ENCODE results near the gene KRTAP19-4. TPM values are rescaled to one million over a fixed set of nuclear protein-coding genes. Genes with fewer than 3 reads are reported as not detected.

KRTAP19-4 gene
- not detected in 5 replicates for total RNA-seq (2022; extraction: Qiagen RNA extraction)

GRCh38 chr21:30497065-30497464 is at the start of gene KRTAP19-4:
Gene KRTAP19-4 (minus strand): TSS chr21:30497165. CDS start chr21:30497110, 55 bp downstream.

DNA sequence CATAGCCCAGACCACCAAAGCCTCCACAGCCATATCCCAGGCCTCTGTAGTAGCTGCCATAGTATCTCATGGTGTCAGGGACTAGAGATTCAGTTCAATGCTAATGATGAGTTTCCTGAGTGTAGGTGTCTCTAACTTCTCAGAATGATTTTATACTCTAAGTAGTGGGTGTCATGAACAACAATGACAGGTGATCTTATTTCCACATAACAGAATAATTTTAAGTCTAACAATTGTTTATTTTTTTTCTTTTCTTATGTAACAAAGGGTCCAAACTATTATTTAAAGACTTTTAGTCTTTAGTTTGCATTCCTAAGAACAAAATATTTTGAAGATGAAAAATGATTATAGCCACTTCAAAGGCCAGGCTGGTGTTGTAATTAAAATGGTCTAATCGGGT is 44.8 kb upstream of the KRTAP19-4 start, which contains the start of gene KRTAP19-6:
Gene KRTAP19-6, minus strand, starts transcription at position 101 of the 400 bp plus-strand sequence. Its CDS starts 31 bp downstream, at position 70.

DNA sequence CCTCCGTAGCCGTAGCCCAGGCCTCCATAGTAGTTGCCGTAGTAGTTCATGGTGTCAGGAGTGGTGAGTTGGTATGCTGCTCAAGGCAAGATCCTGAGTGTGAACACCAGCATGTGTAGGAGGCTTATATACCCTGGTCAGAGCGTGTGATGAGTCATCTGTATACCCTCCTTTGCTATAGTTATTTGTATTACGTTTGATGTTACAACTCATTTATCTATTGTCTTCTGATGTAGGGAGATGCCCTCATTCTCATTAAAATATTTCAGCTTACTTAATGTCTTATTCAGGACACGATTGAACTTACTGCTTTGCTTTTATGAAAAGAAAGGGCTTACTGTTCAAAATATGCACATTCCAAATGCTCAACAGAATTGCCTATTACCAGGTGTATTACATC is 5.1 kb upstream of the KRTAP19-4 start, which contains the start of gene KRTAP19-5:
Gene KRTAP19-5, minus strand, starts transcription at position 101 of the 400 bp plus-strand sequence. Its CDS starts 51 bp downstream, at position 50.

GRCh38 chr21:30491963-30492428 is 5.0 kb downstream of the KRTAP19-4 start, which contains the start of gene KRTAP19-3:
Gene KRTAP19-3 (minus strand): TSS chr21:30492013. CDS start chr21:30491957, 56 bp downstream.

GRCh38 chr21:30487336-30487735 is 9.6 kb downstream of the KRTAP19-4 start, which contains the start of gene KRTAP19-2:
Gene KRTAP19-2 (minus strand): TSS chr21:30487436. CDS start chr21:30487348, 88 bp downstream.

DNA sequence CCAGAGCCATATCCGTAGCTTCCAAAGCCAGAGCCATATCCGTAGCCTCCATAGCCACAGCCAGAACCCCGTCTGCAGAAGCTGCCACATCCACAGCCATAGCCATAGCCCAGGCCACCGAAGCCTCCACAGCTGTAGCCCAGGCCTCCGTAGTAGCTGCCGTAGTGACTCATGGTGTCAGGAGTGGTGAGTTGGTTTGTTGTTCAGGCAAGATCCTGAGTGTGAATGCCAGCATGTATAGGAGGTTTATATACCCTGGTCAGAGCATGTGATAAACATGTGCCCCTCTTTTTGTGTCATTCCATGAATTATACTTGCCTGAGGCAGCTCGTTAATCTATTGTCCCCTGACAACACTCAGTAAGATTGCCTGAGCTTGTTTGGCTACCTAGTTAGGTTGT is 16.8 kb downstream of the KRTAP19-4 start, which contains the start of gene KRTAP19-1:
Gene KRTAP19-1, minus strand, starts transcription at position 223 of the 400 bp plus-strand sequence. Its CDS starts 50 bp downstream, at position 173.

Other genes with a start within 250 kb of the KRTAP19-4 start
- not detected in 5 replicates for gene KRTAP24-1, start 214.2 kb downstream of the KRTAP19-4 start, total RNA-seq (2022; extraction: Qiagen RNA extraction)
- gene KRTAP25-1, start 207.7 kb downstream of the KRTAP19-4 start, total RNA-seq (2022; extraction: Qiagen RNA extraction): not detected in 5 replicates
- gene KRTAP26-1, start 176.8 kb downstream of the KRTAP19-4 start, total RNA-seq (2022; extraction: Qiagen RNA extraction): not detected in 5 replicates
- not detected in 5 replicates for gene KRTAP27-1, start 159.5 kb downstream of the KRTAP19-4 start, total RNA-seq (2022; extraction: Qiagen RNA extraction)
- not detected in 5 replicates for gene KRTAP23-1, start 148.6 kb downstream of the KRTAP19-4 start, total RNA-seq (2022; extraction: Qiagen RNA extraction)
- gene KRTAP13-2, start 124.9 kb downstream of the KRTAP19-4 start, total RNA-seq (2022; extraction: Qiagen RNA extraction): not detected in 5 replicates
- gene KRTAP13-1, start 101.1 kb downstream of the KRTAP19-4 start, total RNA-seq (2022; extraction: Qiagen RNA extraction): not detected in 5 replicates
- gene KRTAP13-3, start 71.2 kb downstream of the KRTAP19-4 start, total RNA-seq (2022; extraction: Qiagen RNA extraction): not detected in 5 replicates
- not detected in 5 replicates for gene KRTAP13-4, start 66.9 kb downstream of the KRTAP19-4 start, total RNA-seq (2022; extraction: Qiagen RNA extraction)
- gene KRTAP15-1, start 56.9 kb downstream of the KRTAP19-4 start, total RNA-seq (2022; extraction: Qiagen RNA extraction): not detected in 5 replicates
- gene KRTAP19-1, start 16.8 kb downstream of the KRTAP19-4 start, total RNA-seq (2022; extraction: Qiagen RNA extraction): not detected in 5 replicates
- not detected in 5 replicates for gene KRTAP19-2, start 9.7 kb downstream of the KRTAP19-4 start, total RNA-seq (2022; extraction: Qiagen RNA extraction)
- gene KRTAP19-3, start 5.2 kb downstream of the KRTAP19-4 start, total RNA-seq (2022; extraction: Qiagen RNA extraction): not detected in 5 replicates
- gene KRTAP19-5, start 5.0 kb upstream of the KRTAP19-4 start, total RNA-seq (2022; extraction: Qiagen RNA extraction): not detected in 5 replicates
- gene KRTAP19-6, start 44.7 kb upstream of the KRTAP19-4 start, total RNA-seq (2022; extraction: Qiagen RNA extraction): not detected in 5 replicates
- gene KRTAP19-7, start 64.1 kb upstream of the KRTAP19-4 start, total RNA-seq (2022; extraction: Qiagen RNA extraction): not detected in 5 replicates
- gene KRTAP22-2, start 93.2 kb upstream of the KRTAP19-4 start, total RNA-seq (2022; extraction: Qiagen RNA extraction): not detected in 5 replicates
- not detected in 5 replicates for gene KRTAP6-3, start 95.3 kb upstream of the KRTAP19-4 start, total RNA-seq (2022; extraction: Qiagen RNA extraction)
- not detected in 5 replicates for gene KRTAP6-2, start 101.7 kb upstream of the KRTAP19-4 start, total RNA-seq (2022; extraction: Qiagen RNA extraction)
- not detected in 5 replicates for gene KRTAP22-1, start 103.9 kb upstream of the KRTAP19-4 start, total RNA-seq (2022; extraction: Qiagen RNA extraction)
- not detected in 5 replicates for gene KRTAP6-1, start 116.8 kb upstream of the KRTAP19-4 start, total RNA-seq (2022; extraction: Qiagen RNA extraction)
- gene KRTAP20-1, start 119.3 kb upstream of the KRTAP19-4 start, total RNA-seq (2022; extraction: Qiagen RNA extraction): not detected in 5 replicates
- gene KRTAP20-4, start 123.5 kb upstream of the KRTAP19-4 start, total RNA-seq (2022; extraction: Qiagen RNA extraction): not detected in 5 replicates
- not detected in 5 replicates for gene KRTAP20-2, start 138.0 kb upstream of the KRTAP19-4 start, total RNA-seq (2022; extraction: Qiagen RNA extraction)
- gene KRTAP20-3, start 145.7 kb upstream of the KRTAP19-4 start, total RNA-seq (2022; extraction: Qiagen RNA extraction): not detected in 5 replicates
- not detected in 5 replicates for gene KRTAP21-3, start 221.6 kb upstream of the KRTAP19-4 start, total RNA-seq (2022; extraction: Qiagen RNA extraction)

All from A549 treated with Hydrocortisone at 1 μM for 4 hours (cell line).